Activated CD4-positive, alpha-beta T cell treated with anti-CD3 and anti-CD28 coated beads, Interleukin-2, Interleukin-6, amounts not matched to agents 100 ng/mL and 50 ng/mL, durations not matched to agents 16 hours and 8 hours (primary cell): ENCODE measurements around the gene LRCH3.

Experiments used
- DNase-seq: peaks from one replicate; pipeline ENCODE4 v3.0.0-alpha.2; 2020

Gene LRCH3

DNA sequence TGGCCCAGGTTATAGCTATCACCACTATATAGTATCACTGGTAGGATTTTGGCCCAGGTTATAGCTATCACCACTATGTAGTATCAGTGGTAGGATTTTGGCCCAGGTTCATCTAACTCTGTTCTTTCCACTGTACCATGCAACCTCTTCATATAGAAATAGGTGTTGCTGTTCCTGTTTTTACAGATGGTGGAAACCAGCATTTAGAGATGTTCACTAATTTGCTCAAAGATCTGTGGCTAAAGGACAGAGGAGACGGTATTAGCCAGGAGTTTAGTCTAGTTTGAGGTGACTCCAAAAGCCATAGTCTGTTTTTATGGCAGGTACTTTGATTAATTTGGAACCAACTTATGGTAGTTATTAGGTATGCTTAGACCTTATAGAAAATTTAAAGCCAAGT lies 3.1 kb downstream of the LRCH3 start:
- no peak for DNase-seq

DNA sequence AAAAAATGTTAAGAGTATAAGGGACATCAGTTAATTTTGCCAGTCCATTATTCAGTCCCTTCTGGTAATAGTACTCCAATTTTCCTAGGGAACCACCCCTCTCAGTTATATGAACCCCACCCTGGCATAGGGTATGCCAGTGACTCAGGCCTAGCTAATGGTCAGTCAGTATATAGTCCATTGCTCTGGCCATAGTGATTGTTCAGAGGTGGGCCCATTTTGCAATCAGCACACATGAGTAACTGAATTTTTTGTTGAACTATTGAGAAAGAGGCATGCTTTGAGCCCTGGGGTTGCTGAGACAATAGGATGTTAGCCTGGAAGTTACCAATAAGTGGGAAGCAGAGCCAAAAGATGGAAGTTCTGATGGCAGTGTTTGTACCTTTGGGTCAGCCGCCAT lies 4.1 kb downstream of the LRCH3 start:
- no peak for DNase-seq

DNA sequence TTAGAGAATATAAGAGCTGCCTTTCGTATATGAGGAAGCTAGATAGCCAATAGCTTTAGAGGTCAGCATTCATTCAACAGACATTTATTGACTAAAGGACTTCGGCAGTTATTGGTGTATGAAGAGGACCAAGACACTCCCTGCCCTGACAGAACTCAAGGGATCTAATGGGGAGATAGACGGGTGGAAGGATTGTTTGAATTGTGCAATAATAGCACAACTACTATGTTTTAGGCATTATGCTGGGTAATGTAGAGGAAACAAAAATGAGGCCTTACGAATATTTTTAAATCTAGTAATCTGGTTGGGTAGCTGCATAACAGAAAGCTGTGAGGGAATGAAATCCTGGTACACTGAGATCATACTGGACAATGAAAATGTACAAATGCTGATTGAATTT lies 5.0 kb downstream of the LRCH3 start:
- DNase-seq = no peak

DNA sequence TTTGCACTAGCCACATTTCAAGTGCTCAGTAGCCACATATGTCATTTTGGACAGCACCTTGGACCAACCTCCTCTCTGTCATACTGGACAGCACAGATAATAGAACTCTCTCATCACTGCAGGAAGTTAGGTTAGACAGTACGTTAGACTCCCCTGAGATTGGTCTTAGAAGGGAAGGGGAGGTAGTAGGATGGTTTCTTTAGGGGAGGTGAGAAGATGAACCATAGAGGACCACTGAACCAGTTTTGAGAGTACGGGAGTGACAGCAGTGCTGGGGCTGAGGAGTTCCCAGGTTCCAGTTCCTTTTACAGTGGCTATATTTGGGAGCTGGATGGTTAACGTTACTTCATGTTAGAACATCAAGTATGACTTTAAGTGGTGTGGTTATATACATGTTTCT lies 7.8 kb downstream of the LRCH3 start:
- DNase-seq = no peak

DNA sequence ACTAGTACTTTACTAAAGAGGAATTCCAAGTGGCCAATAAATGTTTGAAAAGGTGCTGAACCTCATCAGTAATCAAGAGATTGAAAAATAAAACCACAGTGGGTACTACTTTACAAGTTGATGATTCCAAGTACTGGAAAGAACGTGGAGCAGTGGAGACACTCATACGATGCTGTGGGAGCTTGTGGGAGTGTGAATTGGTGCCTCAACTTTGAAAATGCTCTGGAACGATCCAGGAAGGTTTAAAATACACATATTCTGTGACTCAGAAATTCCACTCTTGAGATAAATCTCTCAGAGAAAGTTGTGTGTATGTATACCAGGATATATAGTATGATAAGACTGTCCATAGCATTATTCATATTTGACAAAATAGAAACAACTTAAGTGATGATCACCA lies 9.3 kb downstream of the LRCH3 start:
- DNase-seq = no peak

DNA sequence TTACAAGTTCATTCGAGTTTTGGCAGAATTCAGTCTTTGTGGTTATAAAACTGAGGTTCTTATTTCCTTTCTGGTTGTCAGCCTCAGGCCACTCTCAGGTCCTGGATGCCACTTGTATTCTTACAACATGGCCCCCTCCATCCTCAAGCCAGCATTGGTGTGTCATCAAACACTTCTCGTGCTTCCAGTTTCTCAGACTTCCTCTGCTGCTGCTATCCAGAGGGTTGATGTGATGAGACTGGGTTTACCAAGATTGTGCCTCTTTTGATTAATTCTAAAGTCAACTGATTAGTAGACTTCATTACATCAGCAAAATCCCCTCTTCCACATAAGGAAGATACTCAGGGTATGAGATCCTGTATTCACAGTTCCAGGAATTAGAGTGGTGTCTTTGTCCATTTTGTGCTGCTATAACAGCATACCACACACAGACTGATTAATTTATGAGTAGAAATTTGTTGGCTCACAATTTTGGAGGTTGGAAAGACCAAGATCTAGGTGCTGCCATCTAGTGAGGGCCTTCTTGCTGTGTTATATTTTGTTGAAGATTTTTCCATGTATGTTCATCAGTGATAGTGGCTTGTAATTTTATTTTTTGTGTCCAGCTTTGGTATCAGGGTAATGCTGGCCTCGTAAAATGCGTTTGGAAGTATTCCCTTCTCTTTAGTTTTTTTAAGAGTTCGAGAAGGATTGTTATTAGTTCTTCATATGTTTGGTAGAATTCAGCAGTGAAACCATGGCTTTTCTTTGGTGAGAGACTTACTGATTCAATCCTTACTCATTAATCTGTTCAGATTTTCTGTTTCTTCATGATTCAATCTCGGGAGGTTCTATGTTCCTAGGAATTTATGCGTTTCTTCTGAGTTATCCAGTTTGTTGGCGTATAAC lies 11.1 kb downstream of the LRCH3 start:
- DNase-seq = peak; percentile 56

DNA sequence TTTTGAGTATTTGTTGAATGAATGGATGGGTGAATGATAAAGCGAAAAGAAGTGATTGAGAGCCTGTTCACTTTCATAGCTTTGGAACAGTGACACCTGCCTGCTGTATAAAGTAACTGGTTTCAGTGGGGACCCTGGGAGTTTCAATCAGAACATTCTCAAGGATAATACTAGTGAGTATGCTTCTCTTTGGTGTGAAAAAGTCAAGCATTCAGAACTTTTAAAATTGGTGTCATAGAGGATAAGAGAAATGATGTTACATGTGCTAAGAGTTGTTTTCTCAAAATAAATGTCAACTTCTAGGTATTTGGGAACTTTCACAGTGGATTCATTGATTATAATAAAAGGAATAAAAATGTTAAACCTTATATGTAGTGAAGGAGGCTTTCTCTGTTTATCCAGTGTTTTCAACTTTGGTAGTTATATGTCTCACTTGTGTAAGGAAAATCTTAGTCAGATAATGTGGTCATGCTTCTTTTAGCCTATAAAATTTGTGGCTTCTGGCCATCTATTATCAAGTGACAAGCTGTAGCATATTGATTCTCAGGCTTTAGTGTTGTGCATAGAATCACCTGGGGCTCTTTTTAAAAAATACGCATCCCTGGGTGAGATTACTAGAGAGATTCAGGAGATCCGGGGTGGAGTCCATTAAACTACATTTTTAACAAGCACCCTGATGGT lies 11.9 kb downstream of the LRCH3 start:
- DNase-seq = no peak

DNA sequence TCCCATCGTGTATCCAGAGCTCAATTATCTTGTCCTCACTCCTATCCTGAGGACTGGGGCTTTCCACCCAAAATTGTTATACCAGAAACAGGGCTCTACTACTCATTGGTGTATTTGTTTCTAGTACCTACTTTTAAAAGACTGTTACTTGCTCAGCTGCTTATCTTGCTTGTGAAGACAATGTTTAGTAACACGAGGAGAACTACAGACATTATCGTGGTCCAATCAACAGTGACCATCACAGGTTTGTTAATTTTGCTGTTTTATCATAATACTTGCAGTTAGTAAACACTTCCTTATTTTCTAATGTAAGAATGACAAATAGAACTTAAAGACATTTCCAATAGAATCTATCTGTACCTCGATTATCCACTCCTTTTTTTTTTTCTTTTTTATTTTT lies 13.5 kb downstream of the LRCH3 start:
- no peak for DNase-seq

DNA sequence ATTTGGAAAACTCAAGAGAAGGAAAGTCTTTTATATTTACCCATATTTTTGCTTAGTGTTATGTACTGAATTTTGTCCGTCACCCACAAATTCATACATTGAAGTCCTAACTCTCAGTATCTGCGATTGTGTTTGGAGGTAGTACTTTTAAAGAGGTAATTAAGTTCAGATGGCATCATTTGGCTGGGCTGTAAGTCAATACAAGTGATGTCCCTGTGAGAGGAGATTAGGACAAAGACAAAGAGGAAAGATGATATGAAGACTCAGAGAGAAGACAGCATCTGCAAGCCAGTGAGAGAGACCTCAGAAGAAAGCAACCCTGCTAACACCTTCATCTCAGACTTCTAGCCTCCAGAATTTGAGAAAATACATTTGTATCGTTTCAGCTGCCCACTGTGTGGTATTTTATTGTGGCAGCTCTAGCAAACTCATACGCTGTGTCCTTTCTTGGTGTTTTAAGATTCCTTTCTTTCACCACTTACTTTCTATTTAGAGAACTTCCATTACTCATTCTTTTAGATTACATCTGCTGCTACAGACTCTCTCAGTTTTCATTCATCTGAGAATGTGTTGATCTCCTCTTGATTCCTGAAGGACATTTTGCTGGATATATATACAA lies 17.0 kb downstream of the LRCH3 start:
- no peak for DNase-seq

DNA sequence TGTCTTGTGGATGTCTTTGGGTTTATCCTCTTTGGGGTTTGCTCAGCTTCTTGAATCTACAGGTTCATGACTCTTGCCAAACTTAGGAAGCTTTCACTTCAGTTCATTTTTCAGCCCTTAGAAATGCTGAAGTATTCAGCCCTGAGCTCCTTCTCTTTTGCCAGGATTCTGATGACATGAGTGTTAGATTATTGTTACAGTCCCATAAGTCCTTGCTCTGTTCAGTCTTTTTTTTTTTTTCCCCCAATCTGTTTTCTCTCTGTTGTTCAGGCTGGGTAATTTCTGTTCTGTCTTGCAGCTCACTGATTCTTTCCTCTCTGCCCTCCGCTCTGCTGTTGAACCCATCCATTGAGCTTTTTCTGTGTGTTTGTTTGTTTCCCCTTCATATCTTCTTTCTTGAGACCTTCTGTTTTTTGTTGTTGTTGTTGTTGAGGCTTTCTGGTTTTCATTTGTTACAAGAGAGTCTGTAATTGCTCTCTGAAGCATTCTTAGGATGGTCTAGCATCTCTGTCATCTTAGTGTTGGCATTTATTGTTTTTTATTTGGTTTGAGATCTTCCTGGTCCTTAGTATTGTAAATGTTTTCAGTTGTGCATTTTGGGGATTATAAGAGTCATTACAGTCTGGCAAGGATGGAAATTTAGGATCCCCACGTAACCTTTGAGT lies 18.4 kb downstream of the LRCH3 start:
- no peak for DNase-seq

DNA sequence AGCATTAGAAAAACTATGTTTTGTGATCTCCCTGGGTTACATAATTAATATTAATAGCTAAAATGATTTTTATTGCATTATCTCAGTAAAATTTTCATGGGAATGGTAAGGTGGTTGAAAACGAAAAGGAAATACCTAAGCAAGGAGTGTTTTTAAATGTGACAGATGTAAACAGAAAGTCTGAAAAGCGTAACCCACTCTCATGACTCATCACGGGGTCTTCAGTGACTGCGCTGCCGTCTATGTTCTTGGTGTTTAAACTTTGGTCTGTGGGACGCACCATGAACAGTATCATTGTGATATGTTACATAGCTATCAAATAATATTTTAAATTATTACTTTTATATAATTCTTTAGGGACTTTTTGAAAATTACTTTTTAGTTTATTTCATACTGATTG lies 19.8 kb downstream of the LRCH3 start:
- DNase-seq = no peak

DNA sequence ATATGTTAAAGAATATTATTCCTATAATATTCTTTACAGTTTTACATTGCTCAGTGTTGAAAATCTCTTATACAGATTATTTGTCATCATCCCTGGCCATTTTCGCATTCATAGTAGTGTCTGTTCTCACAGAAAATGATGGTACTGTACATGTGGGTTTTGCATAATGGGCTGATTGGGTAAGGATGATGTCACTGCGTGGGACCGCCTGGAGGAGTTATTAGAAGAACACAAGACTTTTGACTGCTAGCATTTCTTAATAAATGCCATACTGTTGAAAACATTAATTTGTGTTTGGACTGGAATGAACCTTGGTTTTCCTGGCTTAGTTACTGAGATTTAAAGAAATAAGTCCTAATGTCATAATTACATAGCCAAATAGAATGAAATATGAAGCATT lies 20.3 kb downstream of the LRCH3 start:
- no peak for DNase-seq

DNA sequence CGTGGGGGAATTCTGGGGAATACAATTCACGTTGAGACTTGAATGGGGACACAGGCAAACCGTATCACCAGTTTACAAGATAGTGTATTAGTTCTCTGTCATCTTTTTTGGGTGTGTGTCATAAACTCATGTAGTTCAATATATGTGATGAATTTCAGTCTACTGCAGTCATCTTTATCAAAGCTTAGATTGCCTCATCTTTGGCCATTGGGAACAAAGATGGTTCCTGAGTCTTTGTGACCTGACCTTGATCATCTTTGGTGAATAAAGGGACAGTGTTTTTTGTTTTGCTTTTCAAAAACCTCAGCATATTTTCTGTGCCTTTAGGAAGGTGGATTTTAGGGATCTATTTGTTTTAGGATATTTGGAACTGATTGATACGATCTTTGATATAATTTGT lies 23.3 kb downstream of the LRCH3 start:
- DNase-seq = no peak

DNA sequence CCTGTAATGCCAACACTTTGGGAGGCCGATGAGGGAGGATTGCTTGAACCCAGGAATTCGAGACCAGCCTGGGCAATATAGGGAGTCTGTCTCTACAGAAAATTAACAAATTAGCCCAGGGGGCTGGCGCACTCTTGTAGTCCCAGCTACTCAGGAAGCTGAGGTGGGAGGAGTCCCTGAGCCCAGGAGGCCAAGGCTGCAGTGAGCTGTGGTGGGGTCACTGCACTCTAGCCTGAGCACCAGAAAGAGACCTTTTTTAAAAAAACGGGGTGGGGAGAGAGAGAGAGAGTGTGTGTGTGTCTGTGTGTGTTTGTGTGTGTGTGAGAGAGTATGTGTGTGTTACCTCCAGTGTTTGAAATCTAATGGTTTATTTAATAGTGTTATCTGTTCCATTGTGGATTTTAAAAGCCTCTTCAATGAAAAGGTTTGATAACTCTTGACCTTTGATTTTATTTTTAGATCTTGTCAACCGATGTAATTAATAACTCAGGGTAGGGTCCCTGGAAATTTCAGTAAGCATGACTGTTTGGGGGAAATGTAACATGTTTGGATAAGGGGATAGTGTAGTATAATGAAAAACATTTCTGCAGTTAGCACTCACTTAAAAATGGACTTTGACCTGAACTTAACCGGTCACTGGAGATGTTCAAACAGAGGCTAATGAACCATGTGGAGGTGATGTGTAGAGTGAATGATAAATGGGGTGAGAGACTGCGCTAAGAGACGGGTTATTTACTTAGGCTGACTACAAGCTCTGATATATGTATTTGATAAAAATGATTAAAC lies 29.7 kb downstream of the LRCH3 start:
- no peak for DNase-seq

DNA sequence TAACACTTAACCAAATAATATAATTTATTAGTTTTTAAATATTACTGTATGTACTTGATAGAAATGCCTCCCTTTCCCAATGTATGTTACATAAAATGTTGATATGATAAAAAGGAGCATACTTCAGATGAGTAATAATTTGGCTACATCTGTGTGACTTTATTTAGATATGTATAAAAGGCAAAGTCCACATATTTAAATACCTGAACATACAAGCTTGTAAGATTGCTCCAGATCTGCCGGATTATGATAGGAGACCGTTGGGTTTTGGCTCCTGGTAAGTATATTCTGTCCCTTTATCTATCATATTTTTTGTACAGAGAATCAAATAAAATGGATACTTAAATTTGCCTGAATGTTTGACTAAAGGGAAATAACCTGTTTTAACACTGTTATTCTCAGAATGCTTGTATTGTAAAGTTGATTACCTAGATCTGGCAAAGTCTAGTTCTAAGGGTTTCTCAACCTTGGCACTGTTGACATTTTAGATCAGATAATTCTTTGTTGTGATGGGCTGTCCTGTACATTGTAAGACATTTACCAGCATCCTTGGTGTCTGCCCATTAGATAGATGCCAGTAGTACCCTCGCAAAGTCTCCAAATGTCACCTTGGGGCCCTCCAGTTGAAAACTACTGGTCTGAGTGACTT lies 38.5 kb downstream of the LRCH3 start:
- DNase-seq = no peak

DNA sequence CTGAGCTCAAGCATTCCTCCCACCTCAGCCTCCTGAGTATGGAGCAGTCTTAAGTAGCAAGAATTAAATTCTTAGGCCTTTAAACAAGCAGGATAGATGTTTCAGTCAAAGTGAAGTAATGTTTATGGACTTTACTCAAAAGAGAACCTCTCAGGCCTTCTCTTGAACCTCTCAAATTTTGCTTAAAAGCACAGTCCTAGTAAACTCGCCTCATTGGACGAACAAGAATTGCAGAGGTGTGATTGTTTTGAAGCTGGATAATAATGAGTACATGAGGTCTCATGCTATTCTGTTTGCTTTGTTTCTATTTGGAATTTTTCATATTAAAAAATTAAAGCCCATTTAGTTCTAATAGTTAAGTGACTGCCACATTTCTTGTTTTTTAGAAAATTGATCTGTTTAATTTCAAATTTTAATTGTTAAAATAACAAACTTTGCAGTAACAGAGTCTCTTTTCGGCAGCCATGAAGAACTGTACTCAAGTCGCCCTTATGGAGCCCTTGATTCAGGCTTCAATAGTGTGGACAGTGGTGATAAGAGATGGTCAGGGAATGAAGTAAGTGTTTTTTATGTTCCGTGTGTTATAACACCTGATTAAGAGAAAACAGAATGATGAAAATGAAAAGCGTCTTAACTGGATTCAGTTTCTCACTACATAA lies 39.4 kb downstream of the LRCH3 start:
- DNase-seq = no peak

DNA sequence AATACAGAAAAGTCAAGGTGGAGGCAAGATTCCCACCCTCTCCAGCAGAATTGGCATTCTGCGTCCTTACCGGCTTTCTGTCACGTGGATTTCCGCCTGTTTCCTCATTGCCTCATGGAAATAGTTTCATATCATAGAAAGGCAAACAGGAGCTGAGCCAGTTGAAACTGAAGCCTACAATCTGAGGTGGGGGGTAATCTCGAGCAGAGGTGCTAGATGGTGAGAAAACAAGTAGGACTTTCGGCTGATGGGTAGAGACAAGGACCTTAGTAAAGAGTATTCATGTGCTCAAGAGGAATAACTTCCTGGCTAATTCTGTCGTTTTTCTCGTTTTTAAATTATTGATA lies 39.9 kb downstream of the LRCH3 start:
- DNase-seq = no peak

DNA sequence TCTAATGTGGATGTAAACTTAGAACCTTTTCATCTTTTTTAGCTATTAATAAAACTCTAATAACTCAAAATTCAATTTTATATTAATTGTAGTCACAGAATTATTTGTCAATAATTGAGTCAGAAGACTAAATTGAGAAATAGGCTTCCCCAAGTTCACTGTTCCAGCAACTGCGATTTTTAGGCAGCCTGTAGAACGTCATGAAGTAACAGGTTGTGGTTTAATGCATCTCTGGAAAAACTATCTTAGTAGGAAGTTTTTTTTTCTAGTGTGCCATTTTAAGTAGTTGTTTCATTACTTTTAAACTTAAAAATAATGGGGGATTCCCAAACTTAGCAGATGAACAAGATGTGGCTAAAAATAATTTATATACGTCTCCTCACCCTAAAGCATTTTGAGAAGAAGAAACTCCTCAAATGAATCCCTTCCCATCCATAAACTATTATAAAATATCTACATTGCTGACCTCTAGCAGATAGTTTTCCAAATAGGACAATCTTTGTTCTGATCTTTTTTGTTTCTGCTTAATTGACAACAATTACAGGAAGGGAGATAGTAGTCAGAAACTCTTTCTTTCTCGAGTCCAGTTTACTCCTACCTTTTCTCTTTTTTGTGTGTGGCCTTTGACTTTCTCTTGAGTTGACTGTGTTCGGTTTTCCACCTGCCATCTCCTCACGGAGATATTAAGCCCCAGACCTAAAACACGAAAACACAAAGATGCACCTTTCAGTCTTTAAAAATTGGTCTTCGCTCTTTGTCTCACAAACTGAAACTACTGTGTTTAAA lies 43.1 kb downstream of the LRCH3 start:
- no peak for DNase-seq

DNA sequence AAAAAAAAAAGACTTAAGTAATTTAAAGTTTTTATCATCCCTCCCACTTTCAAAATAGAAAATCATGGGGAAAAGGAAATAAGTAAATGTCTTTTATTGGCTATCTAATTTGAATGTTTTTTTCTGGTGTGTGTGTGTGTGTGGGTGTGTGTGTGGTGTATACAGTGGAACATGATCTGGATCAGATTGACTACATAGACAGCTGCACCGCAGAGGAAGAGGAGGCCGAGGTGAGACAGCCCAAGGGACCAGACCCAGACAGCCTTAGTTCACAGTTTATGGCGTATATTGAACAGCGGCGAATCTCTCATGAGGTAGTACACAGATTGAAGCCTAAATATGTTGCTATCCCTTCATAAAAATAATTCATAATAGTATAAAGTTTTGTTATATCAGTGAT lies 44.5 kb downstream of the LRCH3 start:
- DNase-seq = no peak

DNA sequence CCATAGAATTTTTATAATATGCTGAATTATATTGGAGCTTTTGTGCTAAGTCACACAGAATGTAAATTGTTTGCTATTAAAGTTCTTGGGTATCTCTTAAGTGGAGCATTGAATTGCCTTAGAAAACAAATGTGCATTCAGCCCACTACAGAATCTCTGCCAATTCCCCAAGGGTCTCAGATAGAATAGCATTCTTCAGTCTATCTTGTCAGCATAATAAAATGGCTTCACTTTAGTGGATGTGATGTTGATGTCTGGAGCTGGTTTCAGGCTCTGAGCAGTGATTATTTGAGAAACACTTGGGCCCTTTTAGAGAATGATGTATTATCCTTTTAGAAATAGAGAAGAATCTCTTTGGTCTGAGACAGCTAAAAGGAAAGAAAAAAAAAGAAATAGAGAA lies 45.2 kb downstream of the LRCH3 start:
- DNase-seq = no peak

DNA sequence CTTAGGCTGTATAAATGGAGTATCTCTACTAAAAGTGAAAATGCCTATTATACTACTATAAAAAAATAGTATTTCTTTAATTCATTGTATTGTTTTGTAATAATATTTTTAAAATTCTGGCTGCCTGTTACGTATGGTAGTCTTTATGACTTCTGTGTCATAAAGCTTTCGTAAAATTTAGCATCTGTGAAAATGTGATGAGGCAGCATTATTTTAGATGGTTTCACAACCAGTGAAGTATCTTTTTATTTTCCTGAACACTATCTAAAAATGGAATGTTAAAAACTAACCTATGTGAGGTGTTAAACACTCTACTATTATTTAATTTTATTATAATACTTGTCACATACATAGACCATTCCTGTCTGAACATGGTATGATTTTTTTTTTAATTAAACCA lies 46.2 kb downstream of the LRCH3 start:
- DNase-seq = no peak
